Memory B cell (primary cell): ENCODE measurements around the gene MANF.
"Not testable (repeated sequence)": the region's sequence is repeated elsewhere in the genome, so short reads cannot be mapped to it uniquely, and the experiment has no call there.

ENCODE experiments used
- ATAC-seq: fragments of 150-1000 bp; cut with Tn5 transposase; 2 replicates; pipeline ENCODE4 v1.10.0; 2021; ENCODE audit warnings: low read depth, mild to moderate bottlenecking, moderate library complexity
- DNase-seq, 2 donors: peaks; one replicate each; pipeline ENCODE4 v3.0.0; 2022; ENCODE audit warnings: low spot score in 2 of 2
- H3K27ac Mint-ChIP-seq: one replicate; pipeline ENCODE4 v1.8.0; 2022; ENCODE audit warnings: mild to moderate bottlenecking, moderate library complexity, mixed read lengths
- H3K27me3 Mint-ChIP-seq: one replicate; pipeline ENCODE4 v1.8.0; 2022; ENCODE audit warnings: mixed read lengths
- H3K36me3 Mint-ChIP-seq: one replicate; pipeline ENCODE4 v1.8.0; 2022; ENCODE audit warnings: mild to moderate bottlenecking, mixed read lengths
- H3K4me1 Mint-ChIP-seq: one replicate; pipeline ENCODE4 v1.8.0; 2022; ENCODE audit warnings: mixed read lengths
- H3K4me3 Mint-ChIP-seq: one replicate; pipeline ENCODE4 v1.8.0; 2022; ENCODE audit warnings: mild to moderate bottlenecking, moderate library complexity, mixed read lengths
- H3K9me3 Mint-ChIP-seq: one replicate; pipeline ENCODE4 v1.8.0; 2022; ENCODE audit warnings: mixed read lengths

Gene MANF

GRCh38 chr3:51379301-51379700 lies 5.8 kb upstream of the MANF start:
- no peak overlapping the region for H3K27ac Mint-ChIP-seq
- H3K4me1 Mint-ChIP-seq, result peaks cover 3% of the 10 kb centered on the region
- ATAC-seq, result no peak
- no peaks in the 10 kb centered on the region for H3K9me3 Mint-ChIP-seq
- H3K36me3 Mint-ChIP-seq, result no peaks in the 10 kb centered on the region
- DNase-seq, result no peak
- no peak overlapping the region for H3K4me3 Mint-ChIP-seq
- H3K27me3 Mint-ChIP-seq, result peaks cover 11% of the 10 kb centered on the region

- Mint-ChIP-seq H3K27ac (no peak overlapping the region), H3K4me3 (no peak overlapping the region), H3K36me3 (no peaks in the 10 kb centered on the region)
Measured at GRCh38 chr3:51379746-51380455, 5.2 kb upstream of the MANF start.

GRCh38 chr3:51380601-51381332 lies 4.3 kb upstream of the MANF start:
- Mint-ChIP-seq H3K27ac (no peak overlapping the region), H3K4me3 (no peak overlapping the region), H3K27me3 (peaks cover 5% of the 10 kb centered on the region)

More at GRCh38 chr3:51379746-51380455, 5.2 kb upstream of the MANF start:
- no peak for ATAC-seq
- DNase-seq, result no peak
- H3K4me1 Mint-ChIP-seq, result peaks cover 3% of the 10 kb centered on the region
- H3K9me3 Mint-ChIP-seq, result no peaks in the 10 kb centered on the region
- peaks cover 9% of the 10 kb centered on the region for H3K27me3 Mint-ChIP-seq

GRCh38 chr3:51381333-51381705 lies 3.8 kb upstream of the MANF start:
- no peaks in the 10 kb centered on the region for H3K9me3 Mint-ChIP-seq
- ATAC-seq, result no peak

More at GRCh38 chr3:51380601-51381332, 4.3 kb upstream of the MANF start:
- ATAC-seq (no peak), DNase-seq (no peak)
- Mint-ChIP-seq H3K4me1 (peaks cover 6% of the 10 kb centered on the region), H3K9me3 (no peaks in the 10 kb centered on the region), H3K36me3 (no peaks in the 10 kb centered on the region)

GRCh38 chr3:51382076-51382745 lies 2.9 kb upstream of the MANF start:
- DNase-seq, result no peak

More at GRCh38 chr3:51381333-51381705, 3.8 kb upstream of the MANF start:
- Mint-ChIP-seq H3K4me3 (no peak overlapping the region), H3K4me1 (peaks cover 12% of the 10 kb centered on the region), H3K27me3 (peaks cover 3% of the 10 kb centered on the region), H3K36me3 (no peaks in the 10 kb centered on the region), H3K27ac (no peak overlapping the region)
- DNase-seq, result no peak

GRCh38 chr3:51382947-51383578 lies 2.0 kb upstream of the MANF start:
- Mint-ChIP-seq H3K4me3 (peak overlapping the region; percentile 37), H3K36me3 (peaks cover 9% of the 10 kb centered on the region), H3K27me3 (no peaks in the 10 kb centered on the region), H3K4me1 (peaks cover 22% of the 10 kb centered on the region), H3K27ac (no peak overlapping the region), H3K9me3 (no peaks in the 10 kb centered on the region)
- DNase-seq, result no peak
- ATAC-seq, result no peak

More at GRCh38 chr3:51382076-51382745, 2.9 kb upstream of the MANF start:
- Mint-ChIP-seq H3K27ac (no peak overlapping the region), H3K4me1 (peaks cover 17% of the 10 kb centered on the region), H3K4me3 (no peak overlapping the region), H3K36me3 (peaks cover 3% of the 10 kb centered on the region), H3K27me3 (no peaks in the 10 kb centered on the region), H3K9me3 (no peaks in the 10 kb centered on the region)
- no peak for ATAC-seq

- Mint-ChIP-seq H3K4me3 (peak overlapping the region; percentile 86), H3K27ac (peak overlapping the region; percentile 88), H3K27me3 (no peaks in the 10 kb centered on the region), H3K4me1 (peaks cover 22% of the 10 kb centered on the region), H3K9me3 (no peaks in the 10 kb centered on the region), H3K36me3 (peaks cover 9% of the 10 kb centered on the region)
- ATAC-seq, result no peak
- peak in 1 of 2 donors; percentile 9 for DNase-seq
Measured at GRCh38 chr3:51384055-51384725, 901 bp upstream of the MANF start.

GRCh38 chr3:51385621-51386091 lies 565 bp downstream of the MANF start:
- H3K27me3 Mint-ChIP-seq, result no peaks in the 10 kb centered on the region
- ATAC-seq (no peak), DNase-seq (no peak)
- H3K27ac Mint-ChIP-seq, result peak overlapping the region; percentile 88
- peak overlapping the region; percentile 86 for H3K4me3 Mint-ChIP-seq
- no peaks in the 10 kb centered on the region for H3K9me3 Mint-ChIP-seq
- H3K36me3 Mint-ChIP-seq, result peaks cover 11% of the 10 kb centered on the region
- peaks cover 27% of the 10 kb centered on the region for H3K4me1 Mint-ChIP-seq

GRCh38 chr3:51386159-51386851 lies 1.2 kb downstream of the MANF start:
- H3K36me3 Mint-ChIP-seq, result peaks cover 11% of the 10 kb centered on the region

GRCh38 chr3:51386852-51387229 lies 1.8 kb downstream of the MANF start:
- Mint-ChIP-seq H3K27ac (peak overlapping the region; percentile 88), H3K4me3 (no peak overlapping the region), H3K36me3 (peaks cover 11% of the 10 kb centered on the region), H3K27me3 (no peaks in the 10 kb centered on the region), H3K4me1 (peaks cover 29% of the 10 kb centered on the region), H3K9me3 (no peaks in the 10 kb centered on the region)
- no peak for DNase-seq
- ATAC-seq, result no peak

More at GRCh38 chr3:51386159-51386851, 1.2 kb downstream of the MANF start:
- ATAC-seq, result no peak
- DNase-seq, result no peak
- Mint-ChIP-seq H3K4me3 (peak overlapping the region; percentile 86), H3K4me1 (peaks cover 29% of the 10 kb centered on the region), H3K27me3 (no peaks in the 10 kb centered on the region), H3K9me3 (no peaks in the 10 kb centered on the region), H3K27ac (peak overlapping the region; percentile 88)

GRCh38 chr3:51387281-51387680 lies 2.2 kb downstream of the MANF start:
- peaks cover 11% of the 10 kb centered on the region for H3K36me3 Mint-ChIP-seq
- not testable (repeated sequence) for ATAC-seq, H3K9me3 Mint-ChIP-seq, H3K27me3 Mint-ChIP-seq, H3K4me3 Mint-ChIP-seq, DNase-seq, H3K27ac Mint-ChIP-seq
- H3K4me1 Mint-ChIP-seq, result peaks cover 29% of the 10 kb centered on the region

- ATAC-seq, result no peak
- Mint-ChIP-seq H3K9me3 (no peaks in the 10 kb centered on the region), H3K27ac (no peak overlapping the region), H3K36me3 (peaks cover 12% of the 10 kb centered on the region), H3K27me3 (no peaks in the 10 kb centered on the region), H3K4me3 (no peak overlapping the region), H3K4me1 (peaks cover 34% of the 10 kb centered on the region)
- DNase-seq, result no peak
Measured at GRCh38 chr3:51388286-51389029, 3.4 kb downstream of the MANF start.
